GM18520 (cell line): Measurements from ENCODE around the gene APOBR.
"Not testable (repeated sequence)": the region's sequence is repeated elsewhere in the genome, so short reads cannot be mapped to it uniquely, and the experiment has no call there.

ENCODE experiments used
- ATAC-seq: cut with Tn5 transposase; IDR thresholded peaks from one replicate; pipeline ENCODE4 v1.9.1; 2021; ENCODE audit not compliant: unreplicated experiment

The APOBR gene

DNA sequence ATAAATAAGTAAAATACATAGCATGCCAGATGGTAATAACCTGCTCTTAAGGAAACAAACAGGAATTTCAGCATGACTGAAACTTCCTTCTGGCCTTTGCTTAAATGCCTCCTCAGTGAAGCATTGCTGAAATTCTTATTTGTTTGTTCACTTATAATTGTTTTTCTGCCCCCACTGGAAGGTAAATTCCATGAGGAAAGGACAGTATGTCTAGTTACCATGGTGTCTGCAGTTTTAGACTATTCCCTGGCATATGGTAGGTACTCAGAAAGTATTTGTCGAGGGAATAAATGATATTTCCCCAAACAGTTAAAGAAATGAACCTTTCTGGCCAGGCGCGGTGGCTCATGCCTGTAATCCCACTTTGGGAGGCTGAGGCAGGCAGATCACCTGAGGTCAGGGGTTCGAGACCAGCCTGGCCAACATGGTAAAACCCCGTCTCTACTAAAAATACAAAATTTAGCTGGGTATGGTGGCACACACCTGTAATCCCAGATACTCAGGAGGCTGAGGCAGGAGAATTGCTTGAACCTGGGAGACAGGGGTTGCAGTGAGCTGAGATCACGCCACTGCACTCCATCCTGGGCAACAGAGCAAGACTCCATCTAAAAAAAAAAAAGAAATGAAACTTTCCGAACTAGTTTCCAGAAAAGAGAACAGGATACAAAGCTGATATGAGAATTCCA is 32.8 kb downstream of the APOBR start:
- not testable (repeated sequence) for ATAC-seq

DNA sequence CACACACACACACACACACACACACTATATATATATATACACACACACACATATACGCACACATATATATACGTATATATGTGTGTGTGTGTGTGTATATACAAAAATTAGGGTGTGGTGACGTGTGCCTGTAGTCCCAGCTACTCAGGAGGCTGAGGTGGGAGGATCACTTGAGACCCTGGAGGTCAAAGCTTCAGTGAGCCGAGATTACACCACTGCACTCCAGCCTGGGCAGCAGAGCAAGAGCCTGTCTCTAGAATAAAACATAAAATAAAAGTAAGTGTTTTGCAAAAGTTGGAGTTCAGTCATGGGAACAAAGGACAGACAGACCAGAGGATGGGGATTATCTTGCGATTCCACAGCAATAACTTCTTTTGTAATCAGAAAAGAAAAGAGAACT is 33.5 kb downstream of the APOBR start:
- ATAC-seq, result no peak

GRCh38 chr16:28528463-28528867 is 34.0 kb downstream of the APOBR start:
- ATAC-seq, result no peak

GRCh38 chr16:28529124-28529523 is 34.7 kb downstream of the APOBR start:
- no peak for ATAC-seq

DNA sequence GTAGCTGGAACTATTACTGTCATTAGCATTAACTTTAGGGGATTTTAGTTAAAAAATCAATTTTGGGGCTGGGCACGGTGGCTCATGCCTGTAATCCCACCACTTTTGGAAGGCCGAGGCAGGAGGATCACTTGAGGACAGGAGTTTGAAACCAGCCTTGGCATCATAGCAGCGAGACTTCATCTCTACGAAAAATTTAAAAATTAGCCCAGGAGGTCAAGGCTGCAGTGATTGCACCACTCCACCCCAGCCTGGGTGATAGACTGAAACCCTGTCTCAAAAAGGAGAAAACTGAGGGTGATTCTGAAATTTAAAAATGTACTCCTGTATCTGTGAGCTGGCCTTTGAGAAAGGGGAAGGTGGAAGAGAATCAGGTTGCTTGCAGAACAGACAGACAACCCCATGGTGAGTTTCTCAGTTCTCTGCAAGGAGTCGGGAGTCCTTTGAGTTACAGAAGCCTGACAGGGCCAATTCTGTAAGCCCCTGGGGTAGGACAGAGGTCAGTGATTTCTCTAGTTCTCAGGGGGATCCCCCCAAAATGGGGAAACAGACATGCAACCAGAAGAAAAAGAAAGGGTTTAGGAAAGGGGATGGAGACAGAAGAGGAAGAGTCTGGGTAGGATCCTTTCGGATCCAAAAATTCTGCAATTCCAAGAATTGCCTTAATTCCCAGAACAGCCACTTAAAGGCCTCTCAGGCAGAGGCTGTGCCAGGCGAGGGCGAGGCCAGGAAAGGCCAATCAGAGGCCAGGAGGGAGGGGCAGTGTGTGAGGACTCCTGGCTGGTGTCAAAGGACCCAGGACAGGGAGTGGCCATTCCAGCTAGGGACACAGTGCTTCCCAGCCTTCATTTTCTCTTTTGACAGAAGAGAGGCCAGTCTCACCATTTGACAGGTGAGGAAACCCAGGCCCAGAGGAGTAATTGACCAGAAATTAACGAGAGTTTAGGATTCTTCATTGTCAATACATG is 37.6 kb downstream of the APOBR start:
- no peak for ATAC-seq

- no peak for ATAC-seq
These were observed 38.7 kb downstream of the APOBR start for GRCh38 chr16:28532940-28533647.

DNA sequence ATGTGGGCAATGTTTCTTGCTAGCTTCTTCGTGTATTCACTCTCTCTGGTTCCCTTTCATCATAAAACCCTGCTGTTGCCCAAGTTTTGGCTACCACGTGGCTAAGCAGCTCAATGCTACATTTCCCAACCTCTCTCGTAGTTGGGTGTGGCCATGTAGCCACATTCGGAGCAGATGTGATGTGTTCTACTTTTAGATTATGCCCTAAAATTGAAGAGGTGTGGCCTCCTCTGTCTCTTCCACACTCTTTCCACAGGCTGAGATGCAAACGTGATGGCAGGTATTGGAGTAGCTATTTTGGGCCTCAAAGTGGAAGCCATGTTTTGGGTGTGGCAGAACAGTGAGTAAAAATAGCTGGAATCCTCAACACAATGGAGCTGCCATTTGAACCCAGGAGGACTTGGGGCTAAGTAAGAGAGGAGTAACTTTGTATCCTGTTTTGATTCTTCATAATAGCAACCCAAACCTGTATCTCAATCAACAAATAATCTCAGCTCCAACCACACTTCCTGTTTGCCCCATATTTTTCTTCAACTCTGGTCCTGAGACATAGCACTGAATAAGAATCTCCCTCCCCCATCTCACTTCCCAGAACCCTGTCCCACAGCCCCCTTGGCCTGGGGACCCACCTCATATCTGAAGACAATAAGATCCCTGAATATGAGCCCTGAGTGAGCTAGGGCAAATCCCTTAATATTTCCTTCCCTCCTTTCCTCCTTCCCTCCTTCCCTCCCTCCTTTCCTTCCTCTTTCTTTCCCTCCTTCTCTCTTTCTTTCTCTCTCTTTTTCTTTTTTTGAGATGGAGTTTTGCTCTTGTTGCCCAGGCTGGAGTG is 40.3 kb downstream of the APOBR start:
- ATAC-seq, result no peak

DNA sequence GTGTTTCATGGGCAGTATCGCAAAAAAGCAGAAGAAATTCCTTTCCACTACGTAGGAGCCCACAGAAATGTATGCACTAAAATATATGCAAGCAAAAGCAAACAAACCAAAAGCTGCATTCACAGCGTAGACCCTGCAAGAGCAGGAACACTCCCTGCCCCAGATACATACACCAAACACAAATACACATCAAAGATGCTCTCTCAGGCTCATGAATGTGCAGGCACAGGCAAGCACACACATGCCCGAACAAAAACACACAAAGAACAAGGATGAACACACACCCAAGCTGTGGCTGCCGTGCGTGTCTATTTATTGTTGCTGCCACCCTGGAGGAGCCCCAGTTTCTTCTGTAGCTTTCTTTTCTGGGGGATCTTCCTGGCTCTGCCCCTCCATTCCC is 42.6 kb downstream of the APOBR start:
- no peak for ATAC-seq

GRCh38 chr16:28537964-28538732 is 43.7 kb downstream of the APOBR start:
- ATAC-seq, result no peak

- no peak for ATAC-seq
These were observed 44.5 kb downstream of the APOBR start, which contains the start of gene NUPR1 for GRCh38 chr16:28538733-28539596. NUPR1 (minus strand) TSS chr16:28538974; CDS start chr16:28538907, 67 bp downstream.

GRCh38 chr16:28540346-28540745 is 45.9 kb downstream of the APOBR start:
- no peak for ATAC-seq

DNA sequence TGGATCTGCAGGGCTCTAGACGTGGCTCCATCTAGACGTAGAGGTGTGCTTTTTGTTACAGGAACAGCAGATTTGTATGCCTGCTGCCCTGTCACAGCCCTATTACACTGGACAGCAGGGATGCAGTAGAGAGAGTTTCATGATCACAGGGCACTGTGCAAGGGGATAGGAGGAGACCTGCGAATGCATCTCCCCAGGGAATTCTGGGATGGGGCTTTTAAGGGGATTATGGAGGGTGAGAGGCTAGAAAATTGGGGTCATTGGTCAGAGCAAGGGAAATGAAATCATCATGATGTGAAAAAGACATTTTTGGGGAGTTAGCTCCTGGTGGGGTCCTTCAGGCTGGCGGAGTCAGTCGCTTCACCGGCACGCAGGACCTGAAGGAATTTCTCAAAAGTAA is 48.2 kb downstream of the APOBR start:
- no peak for ATAC-seq

- ATAC-seq, result no peak
These were observed 48.6 kb downstream of the APOBR start for GRCh38 chr16:28543072-28543471.

DNA sequence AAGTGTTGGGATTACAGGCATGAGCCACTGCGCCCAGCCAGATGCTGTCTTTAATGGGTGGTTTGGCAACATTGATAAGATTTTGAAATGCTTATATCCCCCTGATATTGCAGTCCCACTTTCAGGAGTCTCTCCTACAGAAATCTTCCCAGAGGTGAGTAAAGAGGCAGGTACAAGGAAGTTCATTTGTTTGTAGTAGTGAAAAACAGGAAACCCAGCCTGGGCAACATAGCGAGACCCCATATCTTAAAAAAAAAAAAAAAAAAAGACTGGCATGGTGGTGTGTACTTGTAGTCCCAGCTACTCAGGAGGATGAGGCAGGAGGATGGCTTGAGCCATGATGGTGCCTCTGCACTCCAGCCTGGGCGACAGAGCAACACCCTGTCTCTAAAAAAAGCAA is 50.6 kb downstream of the APOBR start:
- ATAC-seq, result no peak

DNA sequence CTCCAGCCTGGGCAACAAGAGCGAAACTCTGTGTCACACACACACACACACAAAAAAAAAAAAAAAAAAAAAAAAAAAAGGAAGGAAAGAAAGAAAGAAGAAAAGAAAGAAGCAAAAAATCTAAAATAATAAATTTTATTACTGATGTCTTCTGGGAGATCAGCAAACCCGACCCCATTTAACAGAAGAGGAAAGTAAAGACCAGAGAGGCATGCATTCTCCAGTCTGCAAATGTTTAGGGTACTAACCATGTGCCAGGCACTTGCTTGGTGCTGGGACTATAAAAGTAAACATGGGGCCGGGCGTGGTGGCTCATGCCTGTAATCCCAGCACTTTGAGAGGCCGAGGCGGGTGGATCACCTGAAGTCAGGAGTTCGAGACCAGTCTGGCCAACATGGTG is 51.5 kb downstream of the APOBR start:
- ATAC-seq, result not testable (repeated sequence)

DNA sequence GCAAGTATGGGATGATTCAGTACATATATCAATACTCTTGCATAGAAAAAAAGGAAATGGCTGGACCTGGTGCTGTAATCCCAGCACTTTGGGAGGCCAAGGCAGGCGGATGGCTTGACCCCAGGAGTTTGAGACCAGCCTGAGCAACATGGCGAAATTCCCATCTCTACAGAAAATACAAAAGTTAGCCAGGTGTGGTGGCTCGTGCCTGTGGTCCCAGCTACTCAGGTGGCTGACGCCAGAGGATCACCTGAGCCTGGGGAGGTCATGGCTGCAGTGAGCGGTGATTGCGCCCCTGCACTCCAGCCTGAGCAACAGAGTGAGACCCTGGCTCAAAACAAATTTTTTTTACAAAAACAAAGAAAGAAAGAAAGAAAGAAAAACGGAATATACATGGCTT is 52.2 kb downstream of the APOBR start:
- ATAC-seq, result no peak

DNA sequence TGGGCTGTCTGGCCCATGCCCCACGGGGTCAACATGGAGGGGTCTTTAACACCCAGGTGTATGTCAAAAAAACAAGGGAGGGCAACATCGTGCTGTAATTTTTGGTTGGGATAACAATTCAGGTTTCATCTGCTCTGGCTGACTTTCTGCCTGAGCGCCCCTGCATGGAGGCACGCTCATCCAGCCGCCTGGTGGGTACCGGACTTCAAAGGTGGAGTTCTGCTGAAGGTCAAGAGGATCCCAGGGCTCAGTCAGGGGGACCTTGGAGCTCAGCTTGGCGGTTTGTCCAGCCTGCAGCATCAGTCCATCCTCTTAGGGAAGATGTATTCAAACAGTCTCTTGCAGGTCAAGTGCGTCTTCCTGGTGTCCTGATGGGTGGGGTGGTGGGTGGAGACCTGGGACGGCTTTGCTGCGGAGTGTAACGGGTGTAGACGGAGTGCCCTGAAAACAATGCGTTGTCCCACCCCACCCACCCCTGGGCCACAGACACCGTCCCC is 53.9 kb downstream of the APOBR start:
- no peak for ATAC-seq
